Calu3 (cell line): Measurements from ENCODE around the gene LYPD6. TPM values are rescaled to one million over a fixed set of nuclear protein-coding genes. Genes with fewer than 3 reads are reported as not detected.
A peak's percentile ranks its signal among the peaks of the same experiment; 100 is the strongest.

ENCODE experiments used
- BruUV-seq: library from RNA; stranded (reverse); fragments of 400-500 nt; replicated peaks from 2 replicates; lab custom pipeline; 2021; lab: Mats Ljungman, UMichigan
- CTCF ChIA-PET: fragments of 300-600 bp; sonication (Branson Sonifier 250); formaldehyde crosslinking; loops from one replicate; lab custom pipeline; 2022; ENCODE audit warnings: antibody characterized with exemption; lab: Charles Lee
- DNase-seq: peaks from one replicate; pipeline ENCODE4 v3.0.0; 2022
- H3K27ac Mint-ChIP-seq: one replicate; pipeline ENCODE4 v1.8.0; 2022; ENCODE audit warnings: mixed read lengths; ENCODE audit not compliant: unreplicated experiment
- H3K27me3 Mint-ChIP-seq: one replicate; pipeline ENCODE4 v1.8.0; 2022; ENCODE audit warnings: mixed read lengths; ENCODE audit not compliant: unreplicated experiment
- H3K36me3 Mint-ChIP-seq: one replicate; pipeline ENCODE4 v1.8.0; 2022; ENCODE audit warnings: mild to moderate bottlenecking, moderate library complexity, mixed read lengths; ENCODE audit not compliant: insufficient read depth, unreplicated experiment
- H3K4me1 Mint-ChIP-seq: one replicate; pipeline ENCODE4 v1.8.0; 2022; ENCODE audit warnings: mild to moderate bottlenecking, low read depth, mixed read lengths; ENCODE audit not compliant: unreplicated experiment
- H3K4me3 Mint-ChIP-seq: one replicate; pipeline ENCODE4 v1.8.0; 2022; ENCODE audit warnings: mild to moderate bottlenecking, low read depth, moderate library complexity, mixed read lengths; ENCODE audit not compliant: unreplicated experiment
- H3K9me3 Mint-ChIP-seq: one replicate; pipeline ENCODE4 v1.8.0; 2022; ENCODE audit warnings: low read depth, mixed read lengths; ENCODE audit not compliant: unreplicated experiment
- CTCF ChIP-seq: fragments of 200-600 bp; IDR thresholded peaks from one replicate; pipeline ENCODE4 v1.8.0; 2022; ENCODE audit warnings: antibody characterized with exemption; ENCODE audit not compliant: unreplicated experiment
- intact Hi-C: fragments of 100-400 bp; cut with micrococcal nuclease; formaldehyde crosslinking; loops from one replicate; pipeline ENCODE4 v1.10.0; 2022; ENCODE audit not compliant: unreplicated experiment
- total RNA-seq: library from RNA; stranded (reverse); gene quantifications from 2 replicates; pipeline ENCODE4 v1.2.3, GENCODE V29; 2022

Gene LYPD6
- total RNA-seq, 1 experiment from 2014 or later, result 3.4 TPM

GRCh38 chr2:149420053-149420963 lies 89.9 kb downstream of the LYPD6 start:
- no peak for DNase-seq
- intact Hi-C loops, result loop anchor here (10.0 kb wide), 1 partner anchor 144 kb away; no protein-coding TSS in a partner anchor
- H3K27ac Mint-ChIP-seq, result peak overlapping the region; percentile 20
- TF ChIP-seq CTCF, result no peak
- no peaks in the 10 kb centered on the region for H3K27me3 Mint-ChIP-seq
- peaks cover 27% of the 10 kb centered on the region for H3K4me1 Mint-ChIP-seq
- CTCF ChIA-PET, result no interaction called here
- H3K9me3 Mint-ChIP-seq, result no peaks in the 10 kb centered on the region
- no peak overlapping the region for H3K4me3 Mint-ChIP-seq
- no peaks in the 10 kb centered on the region for H3K36me3 Mint-ChIP-seq
- no TSS peak for BruUV-seq

GRCh38 chr2:149421791-149422190 lies 91.4 kb downstream of the LYPD6 start:
- Mint-ChIP-seq H3K9me3 (no peaks in the 10 kb centered on the region), H3K4me3 (no peak overlapping the region), H3K27ac (peak overlapping the region; percentile 21), H3K4me1 (peaks cover 27% of the 10 kb centered on the region), H3K27me3 (no peaks in the 10 kb centered on the region), H3K36me3 (no peaks in the 10 kb centered on the region)
- DNase-seq, result no peak
- no peak for TF ChIP-seq CTCF
- CTCF ChIA-PET, result interaction anchor here (0.6 kb wide), 2 partner anchors 44 to 154 kb away, joined by 3 to 4 read pairs; no protein-coding TSS in a partner anchor
- BruUV-seq, result no TSS peak
- intact Hi-C loops, result loop anchor here (10.0 kb wide), 1 partner anchor 143 kb away; no protein-coding TSS in a partner anchor

- no peaks in the 10 kb centered on the region for H3K27me3 Mint-ChIP-seq
- peak overlapping the region; percentile 21 for H3K27ac Mint-ChIP-seq
- BruUV-seq, result no TSS peak
- H3K36me3 Mint-ChIP-seq, result no peaks in the 10 kb centered on the region
- TF ChIP-seq CTCF, result no peak
- no peaks in the 10 kb centered on the region for H3K9me3 Mint-ChIP-seq
- H3K4me1 Mint-ChIP-seq, result peaks cover 27% of the 10 kb centered on the region
- peak; percentile 49 for DNase-seq
- CTCF ChIA-PET, result no interaction called here
- intact Hi-C loops, result loop anchor here (10.0 kb wide), 1 partner anchor 142 kb away; no protein-coding TSS in a partner anchor
- H3K4me3 Mint-ChIP-seq, result no peak overlapping the region
Observed at GRCh38 chr2:149422337-149422990, 92.1 kb downstream of the LYPD6 start.

GRCh38 chr2:149422991-149423338 lies 92.6 kb downstream of the LYPD6 start:
- intact Hi-C loops, result loop anchor here (10.0 kb wide), 1 partner anchor 142 kb away; no protein-coding TSS in a partner anchor
- CTCF ChIA-PET, result no interaction called here
- no peaks in the 10 kb centered on the region for H3K27me3 Mint-ChIP-seq
- no peak for TF ChIP-seq CTCF
- peaks cover 27% of the 10 kb centered on the region for H3K4me1 Mint-ChIP-seq
- DNase-seq, result peak; percentile 10
- H3K9me3 Mint-ChIP-seq, result no peaks in the 10 kb centered on the region
- peak overlapping the region; percentile 21 for H3K27ac Mint-ChIP-seq
- BruUV-seq, result no TSS peak
- no peak overlapping the region for H3K4me3 Mint-ChIP-seq
- no peaks in the 10 kb centered on the region for H3K36me3 Mint-ChIP-seq
